NCI-H1436 treated with DMSO at 0.1 percent for 48 hours (cell line): Measurements from ENCODE around the gene INPP5A.

Source experiments
- DNase-seq: peaks from one replicate; lab custom pipeline; 2025; lab: John Stamatoyannopoulos, UW

INPP5A gene

DNA sequence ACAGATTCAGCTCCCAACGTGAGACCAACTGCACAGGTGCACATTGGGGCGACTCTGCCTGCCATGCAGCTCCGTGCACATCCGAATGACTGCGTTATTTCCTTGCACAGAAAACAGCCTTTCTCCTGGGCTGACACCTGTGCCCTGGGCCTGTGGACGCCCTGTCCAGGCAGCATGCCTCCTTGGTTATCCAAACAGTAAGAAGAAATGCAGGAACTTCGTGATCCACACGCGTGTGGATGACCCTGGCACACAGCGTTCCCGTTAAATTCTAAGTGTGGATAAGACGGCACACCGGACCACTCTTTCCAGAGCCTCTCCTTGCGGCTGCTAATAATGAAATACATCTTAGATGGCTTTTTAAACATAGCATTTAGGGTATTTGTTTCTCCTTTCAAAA is 208.8 kb downstream of the INPP5A start:
- DNase-seq: no peak

GRCh38 chr10:132746801-132747625 is 209.4 kb downstream of the INPP5A start:
- no peak for DNase-seq

DNA sequence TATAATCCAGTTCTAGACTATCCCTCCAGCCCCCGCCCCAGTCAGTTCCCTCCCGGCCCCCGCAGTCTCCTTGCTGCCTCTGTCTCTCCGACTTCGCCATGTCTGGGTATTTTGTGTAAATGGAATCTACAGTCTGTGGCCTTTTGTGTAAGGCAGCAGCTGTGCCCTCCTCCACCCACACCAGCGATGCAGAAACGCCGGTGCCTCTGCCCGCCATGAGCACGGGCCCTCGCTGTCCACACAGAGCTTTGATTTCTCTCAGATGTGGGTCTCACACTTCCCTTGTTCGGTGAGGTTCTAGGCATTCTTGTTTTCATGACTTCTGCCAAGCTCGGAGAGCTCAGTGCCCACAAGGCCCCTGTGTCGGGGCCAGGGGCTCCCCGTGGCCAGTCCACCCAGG is 210.5 kb downstream of the INPP5A start:
- DNase-seq: no peak

DNA sequence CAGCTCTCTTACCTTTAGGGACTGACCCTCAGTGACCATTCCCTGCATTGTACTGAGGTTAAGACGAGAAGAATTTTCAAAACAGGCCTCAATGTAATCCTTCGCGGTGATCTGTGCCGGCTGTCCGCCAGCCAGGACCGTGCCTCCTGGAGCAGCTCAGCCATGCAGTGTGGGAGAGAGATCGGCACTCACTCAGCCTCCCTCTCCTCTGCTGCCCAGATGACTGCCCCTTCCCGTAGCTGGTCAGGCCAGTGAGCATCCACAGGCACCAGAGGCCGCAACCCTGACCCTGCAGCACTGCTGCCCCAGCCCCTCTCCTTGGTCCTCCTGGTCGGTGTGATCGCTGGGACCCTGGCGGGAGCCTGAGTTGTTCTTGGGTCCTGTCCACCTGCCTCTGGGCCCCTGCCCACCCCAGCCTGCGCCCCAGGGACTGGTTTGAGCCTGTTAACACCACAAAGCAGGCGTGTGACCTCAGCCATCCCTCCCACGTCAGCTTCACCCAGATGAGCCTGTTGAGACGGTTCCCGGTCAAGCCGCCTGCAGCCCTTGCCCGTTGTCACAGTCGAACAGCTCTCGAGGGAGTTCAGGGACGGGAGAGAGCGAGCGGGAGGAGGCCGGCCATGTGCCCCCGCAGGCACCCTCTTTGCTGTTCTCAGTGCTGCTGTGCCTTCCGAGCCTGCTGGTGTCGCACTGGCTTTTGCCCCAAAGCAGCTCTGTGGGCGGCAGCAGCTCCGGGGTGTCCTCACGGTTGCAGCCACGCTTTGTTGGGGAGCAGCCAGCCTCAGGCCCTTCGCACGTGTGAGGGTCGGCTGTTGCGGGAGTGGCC is 211.2 kb downstream of the INPP5A start:
- DNase-seq: no peak

DNA sequence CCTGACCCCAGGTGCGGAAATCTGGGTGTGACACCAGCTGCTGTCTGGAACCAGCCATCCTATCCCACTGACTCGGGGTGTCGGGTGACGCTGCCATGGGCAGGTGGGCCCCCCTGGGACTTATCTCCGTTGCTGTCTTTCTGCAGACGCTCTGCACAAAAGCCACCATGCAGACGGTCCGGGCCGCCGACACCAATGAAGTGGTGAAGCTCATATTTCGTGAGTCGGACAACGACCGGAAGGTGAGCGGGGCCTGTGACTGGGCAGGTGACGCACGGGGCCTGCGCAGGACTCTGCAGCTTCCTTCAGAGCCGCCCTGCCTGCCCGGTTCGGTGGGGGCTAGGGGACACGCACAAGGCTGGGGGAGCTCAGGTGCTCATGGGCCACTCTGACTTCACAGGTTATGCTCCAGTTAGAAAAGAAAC is 211.8 kb downstream of the INPP5A start:
- DNase-seq: no peak

- DNase-seq: no peak
These were observed 213.3 kb downstream of the INPP5A start for GRCh38 chr10:132750936-132751335.

- DNase-seq: no peak
These were observed 214.8 kb downstream of the INPP5A start for GRCh38 chr10:132752378-132752777.

DNA sequence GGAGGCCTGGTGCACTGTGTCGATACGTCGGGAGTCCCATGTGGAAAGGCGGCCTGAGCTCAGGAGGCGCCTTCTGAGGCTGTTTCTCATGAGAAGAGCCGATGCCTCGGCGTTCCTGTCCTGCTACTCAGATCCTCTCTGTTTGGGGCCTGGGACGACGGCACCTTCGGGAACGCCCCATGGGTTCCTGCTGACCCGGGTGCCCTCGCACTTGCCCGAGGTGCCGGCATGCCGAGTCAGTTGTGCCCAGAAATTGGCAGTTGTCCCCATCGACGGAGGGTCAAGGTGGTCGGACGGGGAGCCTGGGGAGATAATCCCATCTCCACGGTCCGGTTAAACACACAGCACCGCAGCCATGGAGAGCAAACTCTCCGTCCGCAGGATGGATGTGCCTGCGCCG is 215.4 kb downstream of the INPP5A start:
- no peak for DNase-seq

DNA sequence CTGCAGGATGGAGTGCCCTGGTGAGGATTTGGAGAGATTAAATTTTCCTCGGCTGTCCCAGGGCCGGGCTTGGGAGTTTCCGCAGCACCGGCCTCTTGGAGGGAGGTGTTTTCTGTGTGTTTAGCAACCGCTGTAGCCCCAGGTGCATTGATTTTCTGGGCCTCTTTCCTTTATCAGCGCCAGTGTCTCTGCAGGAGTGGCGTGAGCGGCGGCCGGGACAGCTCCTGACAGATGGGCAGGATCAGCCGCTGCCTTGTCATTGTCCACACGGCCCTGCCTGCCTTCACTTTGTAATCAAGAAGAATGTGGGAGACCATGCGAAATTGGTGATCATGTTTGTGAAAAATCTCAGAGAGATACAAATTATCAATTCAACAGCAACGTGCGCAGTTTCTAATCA is 216.0 kb downstream of the INPP5A start:
- no peak for DNase-seq

DNA sequence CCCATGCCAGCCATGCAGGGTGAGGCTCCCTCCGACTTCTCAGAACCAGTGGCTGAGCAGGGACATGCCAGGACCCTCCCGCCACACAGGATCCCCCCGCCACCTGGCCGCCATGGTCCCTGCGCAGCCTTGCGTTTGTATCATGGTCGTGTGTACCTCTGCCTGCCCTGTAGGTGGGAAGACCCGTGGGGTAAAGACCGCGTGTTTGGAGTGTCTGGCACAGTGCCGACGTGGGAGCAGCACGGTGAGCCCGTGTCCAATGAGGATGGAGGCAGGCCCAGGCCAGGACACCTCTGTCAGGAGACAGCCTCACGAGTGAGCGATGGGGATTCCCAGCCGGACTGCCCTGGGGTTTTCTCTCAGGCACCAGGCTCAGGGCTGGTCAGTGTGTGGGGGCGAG is 216.5 kb downstream of the INPP5A start:
- DNase-seq: no peak

GRCh38 chr10:132755166-132755711 is 217.7 kb downstream of the INPP5A start:
- no peak for DNase-seq

DNA sequence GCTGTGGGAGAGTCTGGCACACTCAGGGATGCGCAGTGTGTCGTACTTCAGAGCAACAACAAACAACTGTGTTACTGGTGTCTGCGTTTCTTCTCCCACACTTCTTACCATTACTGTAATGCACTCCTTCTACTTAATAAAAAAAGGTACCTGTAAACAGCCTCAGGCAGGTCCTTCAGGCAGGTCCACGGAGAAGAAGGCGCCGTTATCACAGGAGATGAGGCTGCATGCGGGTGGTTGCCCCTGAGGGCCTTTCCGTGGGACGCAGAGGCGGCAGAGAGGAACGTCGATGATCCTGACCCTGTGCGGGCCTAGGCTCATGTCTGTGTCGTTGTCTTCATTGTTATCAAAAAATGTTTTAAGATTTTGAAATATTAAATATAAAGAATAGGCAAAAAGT is 219.0 kb downstream of the INPP5A start:
- DNase-seq: no peak

DNA sequence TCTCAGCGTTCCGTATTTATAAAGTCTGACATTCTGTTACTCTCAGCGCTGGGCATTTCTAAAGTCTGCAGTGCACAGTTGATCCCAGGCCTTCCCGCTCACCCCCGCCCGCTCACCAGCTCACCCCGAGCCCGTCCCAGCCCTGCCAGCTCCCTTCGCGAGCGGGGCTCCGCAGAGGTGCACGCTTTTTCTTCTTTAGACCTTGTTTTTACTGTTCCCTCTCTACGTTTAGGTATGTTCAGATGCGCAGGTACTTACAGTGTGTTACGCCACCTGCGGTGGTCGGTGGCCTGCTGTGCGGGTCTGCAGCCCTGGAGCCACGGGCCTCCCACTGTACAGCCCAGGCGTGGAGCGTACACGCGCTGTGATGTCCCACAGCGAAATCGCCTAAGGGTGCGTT is 219.6 kb downstream of the INPP5A start:
- DNase-seq: no peak

DNA sequence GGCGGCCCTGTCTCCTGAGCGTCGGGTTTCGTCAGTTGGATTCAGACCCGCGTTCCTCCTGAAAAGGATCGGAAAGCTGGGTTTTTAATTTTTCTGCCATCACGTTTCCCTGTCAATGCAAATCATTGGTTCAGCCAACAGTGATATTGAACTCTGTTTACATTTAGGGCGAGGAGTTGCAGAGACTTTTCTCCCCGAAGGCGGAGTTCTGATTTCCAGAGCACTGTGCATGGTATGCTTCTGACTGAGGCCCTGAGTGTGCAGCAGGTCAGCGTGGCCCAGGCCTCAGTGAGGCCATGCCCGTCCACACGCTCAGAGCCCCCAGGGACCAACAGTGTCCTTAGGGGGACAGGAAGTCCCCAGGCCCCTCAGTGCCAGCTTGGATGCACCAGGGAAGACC is 221.3 kb downstream of the INPP5A start:
- no peak for DNase-seq

DNA sequence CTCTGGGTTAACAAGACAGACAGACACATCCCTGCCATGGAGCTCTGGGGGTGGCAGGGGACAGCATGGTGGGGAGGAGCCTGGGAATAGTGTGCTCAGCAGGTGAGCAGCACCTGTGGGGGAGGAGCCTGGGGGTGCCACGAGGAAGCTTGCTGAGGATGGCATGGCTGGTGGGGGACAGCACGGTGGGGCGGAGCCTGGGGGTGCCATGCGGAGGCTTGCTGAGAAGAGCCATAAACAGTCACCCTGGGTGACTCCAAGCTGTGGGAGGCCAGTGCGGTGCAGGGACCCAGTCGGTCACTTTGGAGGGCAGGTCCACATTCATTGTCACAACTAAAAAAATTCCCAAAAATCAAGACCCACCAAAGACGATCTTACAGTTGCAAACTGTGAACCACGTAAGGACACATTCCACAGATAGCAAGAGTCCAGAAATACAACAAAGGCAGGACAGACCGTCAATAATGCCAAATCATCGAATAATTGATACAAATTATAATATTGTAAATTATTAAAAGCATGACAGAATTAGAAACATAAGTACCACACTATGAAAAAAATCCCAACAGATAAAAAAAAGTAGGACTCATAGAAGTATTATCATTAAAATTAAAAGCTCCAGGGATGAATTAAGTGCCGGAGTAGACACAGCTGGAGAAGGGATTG is 223.9 kb downstream of the INPP5A start:
- no peak for DNase-seq

DNA sequence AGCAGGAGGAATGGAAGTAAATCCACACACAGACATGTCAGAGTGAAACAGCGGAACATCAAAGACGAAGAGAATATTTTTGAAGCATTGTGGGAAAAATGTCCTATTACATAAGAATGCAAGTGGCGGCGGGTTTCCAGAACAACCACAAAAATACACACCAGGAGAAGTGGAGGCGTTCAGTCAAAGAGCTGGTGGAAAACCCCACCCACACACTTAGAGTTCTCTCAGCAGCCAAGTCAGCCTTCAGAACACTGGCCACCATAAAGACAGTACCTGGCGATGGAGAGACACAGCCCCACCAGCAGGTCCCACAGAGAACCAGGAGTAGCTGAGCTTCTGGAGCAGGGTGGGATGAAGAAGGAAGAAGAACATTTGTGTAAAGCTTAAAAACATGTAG is 224.7 kb downstream of the INPP5A start:
- no peak for DNase-seq

DNA sequence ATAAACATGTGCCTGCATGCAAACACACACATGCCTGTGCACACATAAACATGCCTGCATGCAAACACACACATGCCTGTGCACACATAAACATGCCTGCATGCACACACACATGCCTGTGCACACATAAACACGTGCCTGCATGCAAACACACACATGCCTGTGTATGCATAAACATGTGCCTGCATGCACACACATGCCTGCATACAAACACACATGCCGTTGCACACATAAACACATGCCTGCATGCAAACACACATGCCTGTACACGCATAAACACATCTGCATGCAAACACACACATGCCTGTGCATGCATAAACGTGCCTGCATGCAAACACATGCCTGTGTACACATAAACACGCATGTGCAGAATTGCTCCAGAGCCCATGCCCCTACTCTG is 226.0 kb downstream of the INPP5A start:
- no peak for DNase-seq

DNA sequence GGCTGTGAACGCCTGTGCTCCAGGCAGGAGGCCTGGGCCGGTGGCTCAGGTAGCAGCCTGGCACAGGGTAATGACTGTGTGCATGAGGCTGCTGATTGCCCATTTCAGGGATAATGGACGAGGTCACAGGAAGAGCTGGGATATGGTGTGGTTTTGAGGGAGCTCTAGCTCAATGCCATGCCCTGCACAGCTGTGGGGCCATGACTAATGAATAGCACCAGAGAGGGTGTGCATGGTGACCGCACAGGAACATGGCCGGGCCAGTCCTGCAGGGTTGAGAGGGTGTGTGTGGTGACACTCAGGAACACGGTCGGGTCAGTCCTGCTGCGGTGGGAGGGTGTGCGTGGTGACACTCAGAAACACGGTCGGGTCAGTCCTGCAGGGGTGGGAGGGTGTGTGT is 226.5 kb downstream of the INPP5A start:
- no peak for DNase-seq

GRCh38 chr10:132765435-132765834 is 227.8 kb downstream of the INPP5A start:
- no peak for DNase-seq

DNA sequence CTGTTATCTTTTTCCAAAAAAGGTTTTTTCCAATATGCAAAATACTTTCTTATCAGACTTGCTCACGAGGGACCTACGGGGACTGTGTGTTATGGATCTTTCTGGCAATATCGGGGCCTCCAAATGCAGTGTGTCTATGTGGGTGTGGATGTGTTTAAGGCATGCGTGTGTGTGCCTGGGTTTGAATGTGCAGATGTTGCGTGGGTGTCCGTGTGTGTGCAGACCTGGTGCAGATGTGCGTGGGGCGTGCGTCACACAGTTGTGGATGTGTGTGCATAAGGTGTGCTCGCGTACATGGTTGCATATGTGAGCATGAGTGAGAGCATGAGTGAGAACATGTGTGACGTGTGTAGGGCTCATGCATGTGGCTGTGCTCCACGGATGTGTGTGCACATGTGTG is 228.7 kb downstream of the INPP5A start:
- DNase-seq: no peak

DNA sequence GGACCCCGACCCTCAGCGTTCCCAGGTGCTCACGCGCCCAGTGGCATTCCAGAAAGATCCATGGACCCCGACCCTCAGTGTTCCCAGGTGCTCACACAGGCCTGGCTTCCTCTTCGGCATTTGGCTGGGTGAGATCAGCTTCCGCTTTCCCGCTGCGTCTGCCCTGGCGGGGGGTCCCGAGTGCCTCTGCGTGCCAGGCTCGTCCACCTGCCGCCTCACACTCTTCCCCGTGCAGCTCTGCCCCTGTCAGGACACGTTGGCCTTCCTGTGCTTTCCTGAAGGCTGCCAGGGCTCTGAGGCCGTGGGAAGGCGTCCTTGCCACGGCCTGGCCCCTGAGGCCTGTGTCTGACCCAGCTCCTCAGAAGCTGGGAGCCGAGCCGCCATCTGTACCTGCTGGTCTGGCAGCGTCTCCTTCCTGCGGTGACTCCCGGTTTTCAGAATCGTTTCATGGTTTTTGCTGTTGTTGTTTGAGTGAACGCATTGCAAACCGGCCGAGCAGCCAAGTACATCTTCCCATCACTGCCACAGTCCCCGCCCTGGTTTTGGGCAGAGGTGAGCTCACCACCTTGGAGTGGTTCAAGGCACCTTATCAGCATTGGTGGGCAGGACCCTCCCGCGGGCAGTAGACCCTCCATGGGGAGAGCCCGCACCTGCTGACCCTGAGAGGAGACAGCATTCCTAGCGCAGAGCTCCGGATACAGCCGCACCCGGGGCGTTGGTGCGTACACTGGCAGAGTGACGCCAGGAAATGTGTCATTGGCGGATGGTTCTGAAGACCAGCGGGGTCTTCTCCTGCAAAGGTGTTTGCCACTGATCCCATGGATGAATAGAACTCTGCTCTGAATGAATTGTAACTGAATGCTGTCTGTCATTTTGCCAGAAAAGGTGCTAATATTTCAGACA is 231.0 kb downstream of the INPP5A start:
- no peak for DNase-seq
